IMR-90 (cell line): ENCODE measurements around the gene SH3BP4. TPM values are rescaled to one million over a fixed set of nuclear protein-coding genes. Genes with fewer than 3 reads are reported as not detected.
A peak's percentile ranks its signal among the peaks of the same experiment; 100 is the strongest.

Experiments used
- ATAC-seq: fragments of 200-7000 bp; cut with Tn5 transposase; 2 replicates; pipeline ENCODE4 v1.9.1; 2020; ENCODE audit warnings: low read depth, mild to moderate bottlenecking, moderate library complexity
- BruUV-seq: library from RNA; stranded (reverse); fragments of 400-500 nt; replicated peaks from 2 replicates; lab custom pipeline; 2021; lab: Mats Ljungman, UMichigan
- CTCF ChIA-PET: fragments of 300-600 bp; formaldehyde crosslinking; extraction: SDS; loops from one replicate; lab custom pipeline; 2021; ENCODE audit warnings: antibody characterized with exemption; lab: Yijun Ruan, JAX
- POLR2A ChIA-PET: fragments of 300-600 bp; sonication (Branson Sonifier 250); formaldehyde crosslinking; loops from one replicate; lab custom pipeline; 2022; ENCODE audit warnings: antibody characterized with exemption; ENCODE audit not compliant: unreplicated experiment; lab: Charles Lee
- DNase-seq: peaks from one replicate; pipeline ENCODE4 v3.0.0; 2013
- H2AFZ ChIP-seq: replicated peaks from 2 replicates; pipeline ENCODE3; 2013; ENCODE audit warnings: low read length, mild to moderate bottlenecking; ENCODE audit not compliant: poor library complexity
- H2AK5ac ChIP-seq: 2 replicates; pipeline ENCODE4 v1.6.1; 2013; ENCODE audit warnings: low read depth, low read length, inconsistent platforms
- H2AK9ac ChIP-seq: replicated peaks from 2 replicates; pipeline ENCODE3; 2013; ENCODE audit warnings: mild to moderate bottlenecking, low read depth, low read length, moderate library complexity; ENCODE audit not compliant: poor library complexity
- H2BK120ac ChIP-seq: 2 replicates; pipeline ENCODE4 v1.6.1; 2013; ENCODE audit warnings: low read depth, low read length, inconsistent platforms
- H2BK15ac ChIP-seq: 3 replicates; pipeline ENCODE4 v1.6.1; 2013; ENCODE audit warnings: low read depth, low read length, inconsistent platforms
- H2BK20ac ChIP-seq: 2 replicates; pipeline ENCODE4 v1.6.1; 2013; ENCODE audit warnings: low read depth, mild to moderate bottlenecking, inconsistent platforms, low read length, moderate library complexity
- H2BK5ac ChIP-seq: 2 replicates; pipeline ENCODE4 v1.6.1; 2013; ENCODE audit warnings: mild to moderate bottlenecking, low read depth, low read length, inconsistent platforms; ENCODE audit not compliant: poor library complexity, severe bottlenecking
- H3K14ac ChIP-seq: replicated peaks from 2 replicates; pipeline ENCODE4 v1.6.1; 2013; ENCODE audit warnings: low read depth, low read length, inconsistent platforms
- H3K18ac ChIP-seq: 2 replicates; pipeline ENCODE4 v1.6.1; 2013; ENCODE audit warnings: low read depth, low read length, control low read depth
- H3K23ac ChIP-seq: 2 replicates; pipeline ENCODE4 v1.6.1; 2013; ENCODE audit warnings: low read depth, low read length, inconsistent platforms
- H3K27ac ChIP-seq: 2 replicates; pipeline ENCODE4 v1.5.1; 2013; ENCODE audit warnings: mild to moderate bottlenecking, control low read depth, low read length; ENCODE audit not compliant: insufficient read depth
- H3K27me3 ChIP-seq: 2 replicates; pipeline ENCODE4 v1.6.1; 2013; ENCODE audit warnings: low read length; ENCODE audit not compliant: control insufficient read depth, insufficient read depth
- H3K36me3 ChIP-seq: 2 replicates; pipeline ENCODE4 v1.6.1; 2013; ENCODE audit warnings: low read length, mixed read lengths; ENCODE audit not compliant: control insufficient read depth, insufficient read depth
- H3K4ac ChIP-seq: 2 replicates; pipeline ENCODE4 v1.6.1; 2013; ENCODE audit warnings: low read depth, low read length, inconsistent platforms
- H3K4me1 ChIP-seq: 2 replicates; pipeline ENCODE4 v1.6.1; 2013; ENCODE audit warnings: low read length, mixed read lengths; ENCODE audit not compliant: control insufficient read depth, insufficient read depth
- H3K4me2 ChIP-seq: 2 replicates; pipeline ENCODE4 v1.6.1; 2013; ENCODE audit warnings: low read depth, mild to moderate bottlenecking, control low read depth, low read length, moderate library complexity
- H3K4me3 ChIP-seq: 2 replicates; pipeline ENCODE4 v1.5.1; 2013; ENCODE audit warnings: low read depth, mild to moderate bottlenecking, control low read depth, low read length, moderate library complexity; ENCODE audit not compliant: insufficient read depth
- H3K56ac ChIP-seq: 2 replicates; pipeline ENCODE4 v1.6.1; 2013; ENCODE audit warnings: low read length, inconsistent platforms; ENCODE audit not compliant: insufficient read depth; ENCODE audit errors: extremely low read depth
- H3K79me1 ChIP-seq, 2 experiments: 2 replicates each; pipeline ENCODE4 v1.6.1; 2013; ENCODE audit warnings: low read length in 2 of 2, inconsistent platforms in 1 of 2, low read depth in 1 of 2
- H3K9ac ChIP-seq: 2 replicates; pipeline ENCODE4 v1.6.1; 2013; ENCODE audit warnings: low read depth, low read length, control low read depth
- H3K9me1 ChIP-seq: 2 replicates; pipeline ENCODE4 v1.6.1; 2013; ENCODE audit warnings: low read length, inconsistent platforms; ENCODE audit not compliant: insufficient read depth
- H3K9me3 ChIP-seq: 2 replicates; pipeline ENCODE4 v1.6.1; 2013; ENCODE audit warnings: low read length; ENCODE audit not compliant: control insufficient read depth, insufficient read depth
- H4K20me1 ChIP-seq: 2 replicates; pipeline ENCODE4 v1.6.1; 2013; ENCODE audit warnings: low read length, inconsistent platforms; ENCODE audit not compliant: insufficient read depth
- H4K5ac ChIP-seq: 2 replicates; pipeline ENCODE4 v1.6.1; 2013; ENCODE audit warnings: mild to moderate bottlenecking, low read depth, low read length, control low read depth
- H4K8ac ChIP-seq, 2 experiments: 2 replicates each; pipeline ENCODE4 v1.6.1; 2013; ENCODE audit warnings: low read depth in 2 of 2, low read length in 2 of 2, control low read depth in 1 of 2, inconsistent platforms in 1 of 2
- H4K91ac ChIP-seq: 2 replicates; pipeline ENCODE4 v1.6.1; 2013; ENCODE audit warnings: low read depth, low read length, inconsistent platforms; ENCODE audit not compliant: insufficient read depth
- BHLHE40 ChIP-seq: fragments of 150-350 bp; IDR thresholded peaks from 2 replicates; pipeline ENCODE4 v1.6.1; 2016; ENCODE audit warnings: mild to moderate bottlenecking, low read depth, low read length
- CEBPB ChIP-seq: IDR thresholded peaks from 2 replicates; pipeline ENCODE4 v1.6.1; 2012; ENCODE audit warnings: low read depth, low read length, improper control_type of control experiment
- CHD1 ChIP-seq: IDR thresholded peaks from 2 replicates; pipeline ENCODE4 v1.6.1; 2012; ENCODE audit warnings: low read depth, low read length, improper control_type of control experiment
- FOS ChIP-seq: fragments of 150-350 bp; IDR thresholded peaks from 2 replicates; pipeline ENCODE4 v1.6.1; 2016; ENCODE audit warnings: low read depth, low read length
- MAZ ChIP-seq: IDR thresholded peaks from 2 replicates; pipeline ENCODE4 v1.6.1; 2012; ENCODE audit warnings: low read depth, mild to moderate bottlenecking, low read length, improper control_type of control experiment, moderate library complexity, borderline replicate concordance
- MXI1 ChIP-seq: IDR thresholded peaks from 2 replicates; pipeline ENCODE4 v1.6.1; 2012; ENCODE audit warnings: low read depth, mild to moderate bottlenecking, low read length, moderate library complexity, borderline replicate concordance
- NFE2L2 ChIP-seq: fragments of 150-350 bp; IDR thresholded peaks from 2 replicates; pipeline ENCODE4 v1.6.1; 2016; ENCODE audit warnings: low read depth, mild to moderate bottlenecking, low read length
- POLR2A ChIP-seq: IDR thresholded peaks from 2 replicates; pipeline ENCODE4 v1.6.1; 2012; ENCODE audit warnings: mild to moderate bottlenecking, low read depth, low read length
- RAD21 ChIP-seq: IDR thresholded peaks from 2 replicates; pipeline ENCODE4 v1.6.1; 2012; ENCODE audit warnings: low read length, improper control_type of control experiment
- RCOR1 ChIP-seq: IDR thresholded peaks from 2 replicates; pipeline ENCODE4 v1.6.1; 2012; ENCODE audit warnings: mild to moderate bottlenecking, low read length, improper control_type of control experiment; ENCODE audit not compliant: insufficient replicate concordance
- RFX5 ChIP-seq: IDR thresholded peaks from 2 replicates; pipeline ENCODE4 v1.8.0; 2012; ENCODE audit warnings: low read depth, mild to moderate bottlenecking, low read length, moderate library complexity
- SMC3 ChIP-seq: fragments of 150-350 bp; IDR thresholded peaks from 2 replicates; pipeline ENCODE4 v1.6.1; 2016; ENCODE audit warnings: low read depth, mild to moderate bottlenecking, antibody characterized with exemption, low read length, moderate library complexity
- WGBS, 2 experiments: methylation state at CpG; one replicate each; pipeline versions ENCODE4 v1.1.5 to v1.1.7; 2013; ENCODE audit warnings: missing lambda C conversion rate in 2 of 2; ENCODE audit not compliant: insufficient read length in 1 of 2; ENCODE audit errors: extremely low coverage in 2 of 2; 5-methylcytosine and 5-hydroxymethylcytosine counted together
- dilution Hi-C: fragments of 300-500 bp; cut with HindIII; formaldehyde crosslinking; loops from one replicate; pipeline ENCODE4 v1.14.3; 2018; ENCODE audit warnings: low sequenced_read_pairs; ENCODE audit not compliant: unreplicated experiment
- in situ Hi-C: fragments of 300-500 bp; cut with MboI; formaldehyde crosslinking; loops from 3 replicates; pipeline ENCODE4 v1.14.3; 2019; ENCODE audit warnings: low sequenced_read_pairs, inconsistent platforms, mixed read lengths
- intact Hi-C: fragments of 100-400 bp; cut with micrococcal nuclease; formaldehyde crosslinking; loops from 2 replicates; pipeline ENCODE4 v1.10.0; 2022
- polyA plus RNA-seq, 3 experiments: library from polyadenylated mRNA; depleted of rRNA; stranded (reverse); fragments of >200 nt; gene quantifications; 2 replicates each; pipeline ENCODE4 v1.2.3, GENCODE V29; 2012; ENCODE audit warnings: low replicate concordance in 1 of 3
- total RNA-seq: library from RNA; depleted of rRNA; stranded (reverse); fragments of >200 nt; gene quantifications from 2 replicates; pipeline ENCODE4 v1.2.3, GENCODE V29; 2012
- TF ChIP-seq, protein P1 (sequence below): fragments of 150-350 bp; IDR thresholded peaks from 2 replicates; pipeline ENCODE4 v1.6.1; 2017; ENCODE audit warnings: mild to moderate bottlenecking, antibody characterized with exemption, low read length, low read depth
- TF ChIP-seq, protein P2 (sequence below): conservative IDR thresholded peaks from 2 replicates; pipeline ENCODE4 v1.5.1; 2012; ENCODE audit warnings: mild to moderate bottlenecking, low read depth, low read length, improper control_type of control experiment

Gene SH3BP4
- total and polyA plus RNA-seq, 2 of the 4 experiments (the other 2 are of a cell fraction), result 104 to 122 TPM

DNA sequence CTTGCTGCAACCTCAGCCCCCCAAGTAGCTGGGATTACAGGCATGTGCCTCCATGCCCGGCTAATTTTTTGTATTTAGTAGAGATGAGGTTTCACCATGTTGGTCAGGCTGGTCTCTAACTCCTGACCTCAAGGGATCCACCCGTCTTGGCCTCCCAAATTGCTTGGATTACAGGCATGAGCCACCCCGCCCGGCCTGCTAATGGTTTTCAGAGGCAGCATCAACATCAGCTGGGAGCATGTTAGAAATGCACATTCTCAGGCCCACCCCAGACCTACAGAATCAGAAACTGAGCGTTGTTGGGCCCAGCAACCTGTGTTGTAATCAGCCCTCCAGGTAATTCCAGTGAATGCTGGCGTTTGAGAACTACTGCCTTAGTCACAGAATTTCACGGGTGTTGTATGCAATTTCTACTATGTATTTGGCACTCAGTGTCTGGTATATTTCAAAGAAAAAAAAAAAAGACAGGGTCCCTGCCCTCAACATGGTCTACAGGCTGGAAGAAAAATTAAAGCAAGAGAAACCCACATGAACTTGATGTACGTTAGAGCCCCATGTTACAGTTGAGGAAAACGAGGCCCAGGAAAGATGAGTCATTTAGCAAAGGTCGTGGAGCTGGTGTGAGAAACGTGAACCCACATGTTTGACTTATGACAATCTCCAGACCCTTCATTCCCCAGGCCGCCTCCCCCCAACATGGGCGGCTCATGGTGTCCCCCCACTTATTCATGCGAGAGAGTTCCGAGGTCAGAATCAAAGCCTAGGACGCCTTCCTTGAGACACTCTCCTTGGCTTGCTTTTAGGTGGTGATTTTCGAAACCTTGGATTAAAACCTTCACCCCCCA, 35.3 kb downstream of the SH3BP4 start:
- 0 out of 2 replicates have a peak overlapping the region, but pooled peaks have one; percentile 2 for H3K27ac ChIP-seq
- dilution Hi-C loops, result no loop called here
- no peak overlapping the region; the same call in 1 of the 2 replicates for H4K91ac ChIP-seq
- H4K5ac ChIP-seq, result no peak overlapping the region
- no peak for ATAC-seq
- no peak overlapping the region for H3K4me2 ChIP-seq
- peaks cover 77% of the 10 kb centered on the region for H3K9me1 ChIP-seq
- CTCF ChIA-PET, result interaction anchor here (0.6 kb wide), 1 partner anchor 28 kb away, joined by 3 read pairs; no protein-coding TSS in a partner anchor
- DNase-seq, result no peak
- no peak overlapping the region for H3K9ac ChIP-seq
- H2BK15ac ChIP-seq, result no peak overlapping the region
- peaks cover 0 to 91% of the 10 kb centered on the region in 2 experiments for H3K79me1 ChIP-seq
- intact Hi-C loops, result loop anchor here (10.0 kb wide), 2 partner anchors 312 to 542 kb away; no protein-coding TSS in a partner anchor
- H3K18ac ChIP-seq, result no peak overlapping the region
- H4K8ac ChIP-seq, result peak overlapping the region in 1 of 2 experiments; percentile 20; a peak in 1 of 4 replicates
- H2AFZ ChIP-seq, result no peak overlapping the region
- H2BK120ac ChIP-seq, result 0 out of 2 replicates have a peak overlapping the region, but pooled peaks have one; percentile 10
- WGBS, 2 experiments, result 89% methylated on average over 5 of the region's 17 CpGs; no CpG with 5 or more reads in 1 of the 2 experiments
- H3K23ac ChIP-seq, result peak overlapping the region; percentile 50; the same call in 1 of the 2 replicates
- H2AK9ac ChIP-seq, result no peak overlapping the region
- no peak overlapping the region for H3K4me3 ChIP-seq
- peak overlapping the region; percentile 17; the same call in 1 of the 2 replicates for H2BK20ac ChIP-seq
- no peaks in the 10 kb centered on the region for H3K9me3 ChIP-seq
- no peak for TF ChIP-seq NFE2L2
- TF ChIP-seq, protein P1, sequence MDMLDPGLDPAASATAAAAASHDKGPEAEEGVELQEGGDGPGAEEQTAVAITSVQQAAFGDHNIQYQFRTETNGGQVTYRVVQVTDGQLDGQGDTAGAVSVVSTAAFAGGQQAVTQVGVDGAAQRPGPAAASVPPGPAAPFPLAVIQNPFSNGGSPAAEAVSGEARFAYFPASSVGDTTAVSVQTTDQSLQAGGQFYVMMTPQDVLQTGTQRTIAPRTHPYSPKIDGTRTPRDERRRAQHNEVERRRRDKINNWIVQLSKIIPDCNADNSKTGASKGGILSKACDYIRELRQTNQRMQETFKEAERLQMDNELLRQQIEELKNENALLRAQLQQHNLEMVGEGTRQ, result no peak
- TF ChIP-seq SMC3, result no peak
- no peak for TF ChIP-seq RAD21
- no peak for TF ChIP-seq CEBPB
- TF ChIP-seq, protein P2, sequence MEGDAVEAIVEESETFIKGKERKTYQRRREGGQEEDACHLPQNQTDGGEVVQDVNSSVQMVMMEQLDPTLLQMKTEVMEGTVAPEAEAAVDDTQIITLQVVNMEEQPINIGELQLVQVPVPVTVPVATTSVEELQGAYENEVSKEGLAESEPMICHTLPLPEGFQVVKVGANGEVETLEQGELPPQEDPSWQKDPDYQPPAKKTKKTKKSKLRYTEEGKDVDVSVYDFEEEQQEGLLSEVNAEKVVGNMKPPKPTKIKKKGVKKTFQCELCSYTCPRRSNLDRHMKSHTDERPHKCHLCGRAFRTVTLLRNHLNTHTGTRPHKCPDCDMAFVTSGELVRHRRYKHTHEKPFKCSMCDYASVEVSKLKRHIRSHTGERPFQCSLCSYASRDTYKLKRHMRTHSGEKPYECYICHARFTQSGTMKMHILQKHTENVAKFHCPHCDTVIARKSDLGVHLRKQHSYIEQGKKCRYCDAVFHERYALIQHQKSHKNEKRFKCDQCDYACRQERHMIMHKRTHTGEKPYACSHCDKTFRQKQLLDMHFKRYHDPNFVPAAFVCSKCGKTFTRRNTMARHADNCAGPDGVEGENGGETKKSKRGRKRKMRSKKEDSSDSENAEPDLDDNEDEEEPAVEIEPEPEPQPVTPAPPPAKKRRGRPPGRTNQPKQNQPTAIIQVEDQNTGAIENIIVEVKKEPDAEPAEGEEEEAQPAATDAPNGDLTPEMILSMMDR, result no peak
- no peak for TF ChIP-seq BHLHE40
- no peak for TF ChIP-seq CHD1
- no peak for TF ChIP-seq MAZ
- TF ChIP-seq POLR2A, result no peak
- TF ChIP-seq FOS, result no peak
- no peak for TF ChIP-seq RFX5
- TF ChIP-seq MXI1, result no peak
- no peak for TF ChIP-seq RCOR1
- in situ Hi-C loops, result no loop called here
- H3K14ac ChIP-seq, result peak overlapping the region; percentile 50
- H4K20me1 ChIP-seq, result peaks cover 98% of the 10 kb centered on the region
- H3K4me1 ChIP-seq, result peaks cover 55% of the 10 kb centered on the region
- H3K4ac ChIP-seq, result peak overlapping the region; percentile 41; the same call in 1 of the 2 replicates
- H3K56ac ChIP-seq, result peak overlapping the region; percentile 17; the same call in 1 of the 2 replicates
- peak overlapping the region; percentile 43 for H2BK5ac ChIP-seq
- no TSS peak for BruUV-seq
- no peaks in the 10 kb centered on the region for H3K27me3 ChIP-seq
- H3K36me3 ChIP-seq, result peaks cover 24% of the 10 kb centered on the region
- H2AK5ac ChIP-seq, result no peak overlapping the region
- POLR2A ChIA-PET, result no interaction called here
